IPS-15b (cell line): ENCODE data around the gene GMCL1.

Source experiments
- H3K27me3 ChIP-seq: one replicate; pipeline ENCODE4 v1.6.1; 2013; ENCODE audit warnings: low read length; ENCODE audit not compliant: control insufficient read depth, insufficient read depth
- H3K36me3 ChIP-seq: one replicate; pipeline ENCODE4 v1.6.1; 2013; ENCODE audit warnings: low read length; ENCODE audit not compliant: control insufficient read depth, insufficient read depth
- H3K4me1 ChIP-seq: one replicate; pipeline ENCODE4 v1.6.1; 2013; ENCODE audit warnings: mild to moderate bottlenecking, low read length; ENCODE audit not compliant: control insufficient read depth, insufficient read depth
- H3K4me3 ChIP-seq: one replicate; pipeline ENCODE4 v1.5.1; 2013; ENCODE audit warnings: low read depth, low read length
- H3K9ac ChIP-seq: one replicate; pipeline ENCODE4 v1.6.1; 2013; ENCODE audit warnings: low read depth, mild to moderate bottlenecking, low read length
- H3K9me3 ChIP-seq: one replicate; pipeline ENCODE4 v1.6.1; 2013; ENCODE audit warnings: mild to moderate bottlenecking, low read length; ENCODE audit not compliant: control insufficient read depth, insufficient read depth

GMCL1 gene

GRCh38 chr2:69917852-69918251, 88.4 kb downstream of the GMCL1 start:
- no peaks in the 10 kb centered on the region for H3K9me3 ChIP-seq
- no peaks in the 10 kb centered on the region for H3K27me3 ChIP-seq
- no peaks in the 10 kb centered on the region for H3K36me3 ChIP-seq
- H3K4me3 ChIP-seq = no peak overlapping the region
- no peak overlapping the region for H3K9ac ChIP-seq
- no peaks in the 10 kb centered on the region for H3K4me1 ChIP-seq

DNA sequence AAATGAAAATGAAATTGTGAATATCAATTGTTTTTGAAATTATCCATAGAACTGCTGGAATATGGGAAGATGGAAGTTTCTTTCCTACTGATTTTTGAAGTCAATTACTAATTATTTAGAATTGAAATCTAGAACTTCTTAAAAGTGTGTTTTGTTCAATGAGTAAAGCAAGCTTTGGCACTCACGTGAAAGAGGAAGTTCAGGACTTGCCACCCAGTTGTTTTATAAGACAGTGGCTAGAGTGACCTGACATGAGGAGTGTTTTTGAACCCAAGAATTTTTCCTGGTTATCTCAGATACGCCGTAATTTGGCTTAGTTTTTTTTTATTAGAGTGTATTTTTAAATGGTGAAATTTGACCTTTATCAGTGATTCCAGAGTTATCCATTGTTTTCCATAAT, 88.9 kb downstream of the GMCL1 start:
- Histone ChIP-seq H3K4me1 (no peaks in the 10 kb centered on the region), H3K36me3 (no peaks in the 10 kb centered on the region), H3K9me3 (no peaks in the 10 kb centered on the region), H3K27me3 (no peaks in the 10 kb centered on the region), H3K4me3 (no peak overlapping the region), H3K9ac (no peak overlapping the region)

- no peaks in the 10 kb centered on the region for H3K9me3 ChIP-seq
- no peaks in the 10 kb centered on the region for H3K27me3 ChIP-seq
- no peaks in the 10 kb centered on the region for H3K36me3 ChIP-seq
- H3K4me3 ChIP-seq = no peak overlapping the region
- H3K4me1 ChIP-seq = no peaks in the 10 kb centered on the region
- H3K9ac ChIP-seq = no peak overlapping the region
Measured at GRCh38 chr2:69923116-69923515, 93.7 kb downstream of the GMCL1 start.

DNA sequence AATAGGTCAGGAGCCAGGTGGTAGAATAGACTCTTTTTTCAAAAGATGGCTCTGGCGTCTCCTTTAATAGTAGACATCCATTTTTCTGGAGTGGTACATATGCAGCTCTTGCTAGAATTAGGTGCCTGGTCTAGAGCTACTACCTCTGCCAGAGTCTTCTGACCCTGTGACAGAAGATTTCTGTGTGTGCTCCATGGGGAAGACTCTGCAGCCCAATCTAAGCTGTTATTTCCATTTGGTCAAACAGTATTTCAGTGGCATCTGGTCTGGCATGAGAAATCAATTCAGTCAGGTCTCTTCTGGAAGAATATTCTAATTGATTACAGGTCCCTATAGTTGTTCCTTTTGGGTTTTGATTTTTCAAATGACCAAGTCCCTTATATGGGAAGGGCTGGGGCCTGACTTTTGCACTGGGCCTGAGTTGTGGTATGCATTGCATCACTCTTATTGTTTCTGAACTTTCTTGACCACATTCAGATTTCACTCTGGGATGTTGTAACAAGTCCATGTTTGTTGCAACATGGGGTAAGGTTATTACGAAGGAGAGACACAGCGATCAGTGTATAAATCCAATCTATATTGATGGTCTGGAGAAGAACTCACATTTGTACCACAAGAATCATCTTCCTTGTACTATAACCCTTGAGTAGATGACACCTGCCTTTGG, 97.5 kb downstream of the GMCL1 start:
- Histone ChIP-seq H3K27me3 (no peaks in the 10 kb centered on the region), H3K36me3 (no peaks in the 10 kb centered on the region), H3K9ac (no peak overlapping the region), H3K4me1 (no peaks in the 10 kb centered on the region), H3K9me3 (no peaks in the 10 kb centered on the region), H3K4me3 (no peak overlapping the region)
